GM18507 (cell line): ENCODE measurements around the gene SNCA.
A peak's percentile ranks its signal among the peaks of the same experiment; 100 is the strongest.

Experiments used
- DNase-seq: peaks from one replicate; pipeline ENCODE4 v3.0.0; 2011; ENCODE audit warnings: low read depth; ENCODE audit not compliant: insufficient read length; ENCODE audit errors: extremely low spot score
- FAIRE-seq: peaks from 2 replicates; lab custom pipeline; 2011; peaks lifted over from hg19 to GRCh38; lab: Jason Lieb, UNC

The SNCA gene

GRCh38 chr4:89836897-89837384 is at the start of gene SNCA:
Gene SNCA, minus strand, starts transcription at chr4:89837161. Its CDS starts 1,494 bp downstream, at chr4:89835667.
- FAIRE-seq (no peak), DNase-seq (no peak)

GRCh38 chr4:89879215-89879614 is 42.3 kb upstream of the SNCA start:
- DNase-seq: no peak
- no peak for FAIRE-seq

- no peak for FAIRE-seq
- no peak for DNase-seq
Observed at GRCh38 chr4:89878611-89879010, 41.6 kb upstream of the SNCA start.

- FAIRE-seq (no peak), DNase-seq (no peak)
Observed at GRCh38 chr4:89876548-89876947, 39.6 kb upstream of the SNCA start.

GRCh38 chr4:89871211-89871610 is 34.2 kb upstream of the SNCA start:
- FAIRE-seq (no peak), DNase-seq (no peak)

GRCh38 chr4:89868999-89869589 is 32.1 kb upstream of the SNCA start:
- DNase-seq: no peak
- FAIRE-seq: no peak

- DNase-seq (no peak), FAIRE-seq (no peak)
Observed at GRCh38 chr4:89868276-89868675, 31.3 kb upstream of the SNCA start.

GRCh38 chr4:89863533-89863932 is 26.6 kb upstream of the SNCA start:
- no peak for DNase-seq
- no peak for FAIRE-seq

- DNase-seq (no peak), FAIRE-seq (no peak)
Observed at GRCh38 chr4:89860971-89861370, 24.0 kb upstream of the SNCA start.

- no peak for FAIRE-seq
- no peak for DNase-seq
Observed at GRCh38 chr4:89855236-89855635, 18.3 kb upstream of the SNCA start.

GRCh38 chr4:89847571-89848325 is 10.8 kb upstream of the SNCA start:
- no peak for FAIRE-seq
- DNase-seq: no peak

GRCh38 chr4:89839558-89839957 is 2.6 kb upstream of the SNCA start:
- no peak for FAIRE-seq

GRCh38 chr4:89837993-89838390 is 1.0 kb upstream of the SNCA start:
- DNase-seq (no peak), FAIRE-seq (no peak)

More at GRCh38 chr4:89839558-89839957, 2.6 kb upstream of the SNCA start:
- no peak for DNase-seq

- DNase-seq (no peak), FAIRE-seq (no peak)
Observed at GRCh38 chr4:89837385-89837992, 528 bp upstream of the SNCA start.

- FAIRE-seq (no peak), DNase-seq (no peak)
Observed at GRCh38 chr4:89836031-89836745, 773 bp downstream of the SNCA start.

GRCh38 chr4:89835413-89835812 is 1.5 kb downstream of the SNCA start:
- DNase-seq (no peak), FAIRE-seq (no peak)

GRCh38 chr4:89834486-89835209 is 2.3 kb downstream of the SNCA start:
- FAIRE-seq (no peak), DNase-seq (no peak)

- DNase-seq (no peak), FAIRE-seq (peak; percentile 57)
Observed at GRCh38 chr4:89829470-89830138, 7.4 kb downstream of the SNCA start.

- no peak for DNase-seq
- no peak for FAIRE-seq
Observed at GRCh38 chr4:89823416-89823815, 13.5 kb downstream of the SNCA start.
